GM19324 (cell line): ENCODE data around the gene GSG1L2.

ENCODE experiments used
- ATAC-seq: cut with Tn5 transposase; IDR thresholded peaks from one replicate; pipeline ENCODE4 v1.9.1; 2021; ENCODE audit warnings: mild to moderate bottlenecking, moderate library complexity; ENCODE audit not compliant: unreplicated experiment, low FRiP score

The GSG1L2 gene

DNA sequence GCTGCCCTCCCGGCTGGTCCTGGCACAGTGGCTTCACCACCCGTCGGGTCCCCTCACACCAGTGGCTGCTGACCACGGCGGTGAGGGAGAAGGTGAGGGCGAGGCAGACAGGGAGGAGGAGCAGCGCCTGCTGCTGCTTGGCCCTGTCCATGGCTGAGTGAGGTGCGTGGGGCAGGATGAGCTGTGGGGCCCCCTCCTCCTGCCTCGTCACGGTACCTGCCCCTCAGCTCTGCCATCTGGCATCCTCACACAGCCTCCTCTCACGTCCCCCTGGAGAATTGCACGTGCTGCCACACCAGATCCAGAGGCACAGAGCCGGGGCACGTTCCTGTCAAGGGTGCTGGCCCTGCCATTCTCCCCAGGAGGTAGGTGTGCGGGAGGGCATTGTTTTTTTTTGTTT is at the start of gene GSG1L2:
GSG1L2 (minus strand) TSS at position 159 of the 400 bp plus-strand sequence; CDS start at position 151, 8 bp downstream.
- ATAC-seq: no peak

DNA sequence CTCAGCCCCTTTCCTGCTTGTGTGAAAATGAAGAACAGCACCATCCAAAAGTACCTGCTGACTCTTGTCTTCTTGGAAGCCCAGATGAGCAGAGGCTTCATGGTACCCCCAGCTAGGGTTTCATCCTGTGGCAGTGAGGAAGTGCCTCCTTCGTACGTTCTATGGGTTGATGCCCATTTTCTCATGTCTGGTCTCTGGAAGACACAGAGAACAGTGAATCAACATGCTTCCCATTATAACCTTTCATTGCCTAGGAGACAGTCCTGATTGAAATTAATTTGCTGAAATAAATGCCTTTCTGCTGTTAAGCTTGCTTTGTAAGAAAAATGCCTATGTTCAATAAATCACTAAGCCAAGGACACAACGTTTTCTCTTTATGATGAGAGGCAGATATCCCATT is 46.7 kb upstream of the GSG1L2 start:
- no peak for ATAC-seq

DNA sequence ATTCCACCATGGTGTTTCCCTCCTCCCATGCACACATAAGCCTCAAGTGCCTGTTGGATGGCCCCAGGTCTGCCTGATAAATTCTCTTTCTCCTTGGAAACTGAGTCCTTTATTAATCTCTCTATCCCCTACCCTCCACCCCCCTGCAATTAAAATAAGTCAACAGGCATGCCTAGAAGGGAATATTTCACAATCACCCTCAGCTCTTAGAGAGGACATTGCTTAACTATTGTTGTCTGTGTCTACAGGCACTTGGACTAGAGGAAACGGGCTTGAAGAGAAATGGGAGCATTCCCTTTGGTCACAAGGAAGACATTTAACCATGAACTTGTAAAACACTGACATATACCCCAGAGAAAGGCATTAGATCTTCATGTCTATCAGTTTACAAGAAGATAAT is 43.7 kb upstream of the GSG1L2 start:
- ATAC-seq: no peak

DNA sequence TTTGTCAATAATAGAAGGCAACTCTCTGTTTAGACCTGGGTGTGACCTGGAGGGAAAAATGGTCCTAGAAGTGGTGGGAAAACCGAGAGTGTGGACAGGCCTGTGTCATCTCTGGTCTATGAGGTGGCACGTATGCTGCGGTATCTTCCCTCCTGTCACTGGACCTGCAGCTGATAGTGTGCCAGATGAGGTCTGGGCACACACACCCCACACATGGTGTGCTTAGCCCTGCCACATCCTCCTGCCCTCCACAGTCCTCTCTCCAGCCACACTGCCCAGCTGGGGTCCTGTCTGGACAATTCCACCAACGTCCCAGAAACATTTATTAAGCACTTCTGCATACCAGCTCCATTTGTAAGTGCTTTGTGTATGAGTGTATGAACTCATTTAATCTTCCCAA is 41.1 kb upstream of the GSG1L2 start:
- ATAC-seq: no peak

DNA sequence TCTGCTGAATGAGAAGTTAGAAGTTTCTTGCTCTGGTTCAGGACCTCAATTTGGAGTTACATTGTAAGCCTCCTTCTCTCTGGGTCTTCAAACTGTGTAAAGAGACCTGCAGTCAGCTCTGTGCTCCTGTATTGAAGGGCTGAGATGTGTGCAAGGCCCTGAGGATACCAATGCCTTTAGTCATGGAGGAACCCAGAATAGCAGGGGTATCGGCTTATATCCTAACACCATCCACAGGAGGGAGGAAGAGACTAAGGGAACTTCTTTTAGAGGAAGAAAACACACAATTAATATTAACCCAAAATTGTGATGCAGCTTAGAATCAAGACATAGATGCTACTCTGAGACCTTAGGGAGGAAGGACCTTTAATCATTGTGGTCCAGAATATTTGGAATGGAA is 40.3 kb upstream of the GSG1L2 start:
- ATAC-seq: no peak

DNA sequence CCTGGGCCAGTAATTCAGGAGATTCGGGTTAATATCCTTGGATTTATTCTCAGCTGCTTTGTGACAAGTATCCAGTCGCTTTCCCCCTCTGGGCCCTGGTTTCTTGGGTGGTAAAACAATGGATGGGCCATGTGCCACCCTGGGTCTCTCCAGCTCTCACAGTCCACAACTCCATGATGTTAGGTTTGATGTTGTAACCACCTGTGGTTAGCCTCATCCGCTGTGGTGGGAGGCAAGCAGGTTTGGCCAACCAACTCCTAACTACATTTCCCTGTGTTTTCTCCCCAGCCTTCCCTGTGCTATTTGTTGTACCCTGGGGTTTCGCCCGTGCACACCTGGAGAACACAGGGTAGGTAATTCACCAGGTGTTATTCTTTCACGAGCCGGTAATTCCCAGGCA is 39.0 kb upstream of the GSG1L2 start:
- ATAC-seq: no peak

DNA sequence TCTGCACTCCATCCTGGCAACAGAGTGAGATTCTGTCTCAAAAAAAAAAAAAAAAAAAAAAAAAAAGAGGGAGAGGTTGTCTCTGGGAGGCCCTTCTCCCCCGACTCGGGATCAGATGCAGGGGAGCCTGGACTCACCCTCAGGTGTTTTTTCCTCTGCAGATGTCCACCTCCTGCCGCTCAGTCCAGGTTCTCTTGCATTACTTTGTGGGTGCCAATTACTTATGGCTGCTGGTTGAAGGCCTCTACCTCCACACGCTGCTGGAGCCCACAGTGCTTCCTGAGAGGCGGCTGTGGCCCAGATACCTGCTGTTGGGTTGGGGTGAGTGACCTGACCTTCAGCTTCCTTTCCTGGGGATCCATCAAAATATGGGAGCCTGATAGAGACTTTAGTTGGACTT is 37.9 kb upstream of the GSG1L2 start:
- no peak for ATAC-seq

DNA sequence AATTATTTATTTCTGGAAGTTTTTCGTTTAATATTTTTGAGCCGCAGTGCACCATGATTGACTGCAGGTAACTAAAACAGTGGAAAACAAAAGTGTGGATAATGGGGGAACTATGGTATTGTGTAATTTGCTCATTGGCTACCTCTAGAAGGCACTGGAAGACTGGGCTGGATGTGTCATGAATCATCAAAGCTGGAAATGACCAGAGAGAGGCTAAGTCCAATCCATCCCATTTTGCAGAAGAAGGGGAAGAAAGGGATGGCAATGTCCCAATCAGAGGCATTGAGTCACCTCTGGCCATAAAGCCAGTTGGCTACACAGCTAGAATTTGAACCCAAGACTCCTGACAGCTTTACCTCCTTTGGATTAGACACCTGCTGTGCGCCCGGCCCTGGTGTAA is 33.2 kb upstream of the GSG1L2 start:
- no peak for ATAC-seq

DNA sequence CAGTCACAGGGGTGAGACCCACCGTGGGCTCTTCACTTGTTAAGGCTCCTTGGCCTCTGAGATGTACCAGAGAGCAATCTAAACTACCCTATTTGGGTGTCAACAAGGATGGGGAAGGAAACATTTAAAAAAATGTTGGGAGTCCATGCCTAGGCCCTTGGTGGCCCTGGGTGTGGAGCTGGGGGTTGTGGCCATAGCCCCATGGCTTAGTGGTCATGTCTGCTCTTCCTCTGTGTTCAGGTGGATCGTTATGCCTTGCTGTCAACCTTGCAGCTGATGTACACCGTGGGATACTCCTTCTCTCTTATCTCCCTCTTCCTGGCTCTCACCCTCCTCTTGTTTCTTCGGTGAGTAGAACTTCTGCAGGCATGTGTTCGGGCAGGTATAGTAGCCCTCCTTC is 32.4 kb upstream of the GSG1L2 start:
- no peak for ATAC-seq

DNA sequence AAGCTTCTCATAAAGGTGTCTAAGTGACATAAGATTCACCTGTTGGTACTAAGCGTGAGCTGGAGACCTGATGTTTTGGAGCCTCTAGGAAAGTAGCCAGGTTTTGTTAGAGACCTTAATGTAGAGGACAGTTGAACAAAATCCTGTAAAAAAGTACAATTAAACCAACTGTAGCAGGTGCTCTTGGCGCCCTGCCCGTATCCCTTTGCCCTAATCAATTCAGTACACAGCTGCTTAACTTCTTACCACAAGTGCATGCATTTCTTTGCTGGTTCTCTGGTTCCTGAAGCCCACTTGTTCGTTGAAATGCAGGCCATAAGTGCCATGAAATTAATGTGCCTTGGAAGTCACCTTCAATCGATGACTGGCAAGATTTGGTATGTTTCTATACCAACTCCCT is 28.3 kb upstream of the GSG1L2 start:
- no peak for ATAC-seq

DNA sequence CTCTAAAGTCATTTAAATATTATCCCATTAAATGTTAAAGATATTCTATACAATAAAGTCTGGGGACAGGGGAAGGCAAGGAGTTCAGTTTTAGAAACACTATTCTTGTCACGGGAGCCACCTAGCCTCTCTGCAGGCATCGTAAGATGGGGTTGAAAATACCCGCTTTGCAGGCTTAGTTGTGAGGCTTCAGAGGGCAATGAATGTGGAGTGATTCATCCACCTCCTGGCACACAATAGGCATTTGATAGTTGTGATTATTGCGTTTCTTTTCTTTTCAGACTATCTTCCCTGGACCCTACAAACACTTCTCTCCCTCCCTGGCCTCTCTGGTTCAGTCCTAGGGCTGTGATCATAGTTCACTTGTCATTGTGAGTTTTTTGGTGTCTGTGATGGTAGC is 23.4 kb upstream of the GSG1L2 start:
- ATAC-seq: no peak

DNA sequence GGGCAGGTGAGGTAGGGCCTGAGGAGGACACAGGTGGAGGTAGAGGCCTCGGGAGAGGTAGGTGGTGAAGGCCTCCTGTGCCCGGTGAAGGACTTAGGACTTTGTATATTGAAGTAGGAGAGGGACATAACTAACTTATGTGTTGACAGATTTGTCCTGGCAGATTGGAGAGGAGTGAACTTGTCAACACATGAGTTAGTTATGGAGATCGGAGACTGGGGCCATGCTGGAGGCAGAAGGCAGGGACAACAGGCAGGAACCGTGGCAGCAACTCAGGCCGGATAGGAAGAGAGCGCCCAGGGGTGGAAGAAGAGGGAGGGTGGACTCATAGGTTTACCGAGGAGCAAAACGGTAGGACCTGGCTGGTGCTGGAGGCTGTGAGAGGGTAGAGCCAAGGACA is 22.3 kb upstream of the GSG1L2 start:
- ATAC-seq: no peak

DNA sequence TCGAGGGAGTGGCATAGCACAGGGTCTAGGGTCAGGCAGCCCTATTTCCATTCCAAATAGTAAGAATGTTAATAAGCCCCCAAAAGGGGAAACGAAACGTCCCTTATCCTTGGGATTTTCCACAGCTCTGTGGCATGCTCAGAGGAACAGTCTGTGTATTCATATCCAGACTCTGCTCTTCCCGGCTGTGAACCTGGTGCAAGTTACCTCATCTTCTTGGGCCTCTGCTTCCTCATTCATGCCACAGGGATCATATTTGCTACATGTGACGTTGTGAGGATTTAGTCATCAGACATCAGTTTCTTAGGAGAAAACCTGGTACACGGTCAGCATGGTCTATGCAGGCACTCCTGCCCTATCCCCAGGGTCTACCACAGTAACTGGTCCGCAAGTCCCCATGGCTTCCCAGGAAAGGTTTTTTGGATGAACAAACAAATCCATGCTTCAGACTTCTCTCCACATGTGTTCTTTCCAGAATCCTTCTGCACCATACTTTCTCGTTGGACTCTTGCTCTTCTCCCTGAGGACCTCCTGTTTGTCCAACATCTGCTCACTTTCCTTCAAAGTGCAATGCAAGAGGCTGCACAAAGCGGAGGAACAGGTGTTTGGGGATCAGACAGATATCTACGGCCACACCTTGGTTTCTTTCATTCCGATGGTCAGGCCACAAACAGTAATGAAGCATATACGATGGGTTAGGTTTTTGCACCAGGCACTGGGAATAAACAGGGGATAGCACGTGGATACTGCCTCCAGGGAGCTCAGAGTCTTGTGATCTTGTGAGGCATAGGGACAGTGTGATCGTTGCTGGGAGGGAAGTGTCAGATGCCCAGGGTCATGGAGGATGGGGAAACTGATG is 21.5 kb upstream of the GSG1L2 start:
- no peak for ATAC-seq

DNA sequence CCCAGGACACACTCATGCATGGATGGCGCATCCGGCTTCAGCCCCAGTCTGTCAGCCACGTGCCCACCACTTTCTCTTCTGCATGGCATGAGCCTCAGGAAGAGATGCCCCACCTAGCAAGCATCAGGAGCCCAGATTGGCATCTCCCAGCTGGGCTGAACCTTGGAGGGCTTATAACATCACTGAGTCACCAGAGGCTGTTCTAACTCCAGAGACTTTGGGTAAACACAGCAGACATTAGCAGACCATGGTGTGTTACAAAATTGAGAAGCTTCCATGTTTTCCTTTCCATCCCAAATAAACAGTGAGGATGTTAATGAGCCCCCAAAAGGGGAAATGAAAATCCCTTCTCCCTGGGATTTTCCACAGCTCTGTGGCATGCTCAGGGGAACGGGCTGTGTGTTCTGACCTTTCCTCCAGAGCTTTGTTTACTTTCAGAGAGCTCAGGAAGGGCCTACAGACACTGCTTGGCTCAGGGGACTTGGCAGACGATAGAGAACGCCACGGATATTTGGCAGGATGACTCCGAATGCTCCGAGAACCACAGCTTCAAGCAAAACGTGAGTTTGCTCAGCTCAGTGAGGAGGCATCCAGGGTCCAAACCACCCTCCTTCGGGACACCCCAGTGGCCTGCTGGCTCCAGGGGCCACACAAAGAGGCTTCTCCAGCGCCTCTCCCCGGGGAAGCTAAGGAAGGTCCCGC is 20.3 kb upstream of the GSG1L2 start:
- no peak for ATAC-seq

DNA sequence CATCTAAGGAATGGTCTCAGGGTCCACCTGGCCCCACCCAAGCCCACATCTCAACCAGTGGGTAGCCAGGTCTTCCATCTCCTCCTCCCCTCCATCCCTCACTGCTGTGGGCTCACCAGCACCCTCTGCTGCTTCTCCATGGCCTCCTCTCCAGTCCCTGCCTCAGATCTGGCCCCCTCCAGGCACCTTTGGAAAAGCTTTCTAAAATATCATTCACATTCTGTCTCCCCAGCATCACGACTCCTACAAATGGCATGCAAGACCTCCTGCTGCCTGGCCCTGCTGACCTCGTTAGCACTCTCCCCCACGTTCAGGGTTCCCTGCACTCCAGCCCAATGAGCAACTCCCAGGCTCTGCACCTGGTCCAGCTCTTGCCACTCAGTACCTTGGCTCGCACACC is 17.6 kb upstream of the GSG1L2 start:
- ATAC-seq: no peak

DNA sequence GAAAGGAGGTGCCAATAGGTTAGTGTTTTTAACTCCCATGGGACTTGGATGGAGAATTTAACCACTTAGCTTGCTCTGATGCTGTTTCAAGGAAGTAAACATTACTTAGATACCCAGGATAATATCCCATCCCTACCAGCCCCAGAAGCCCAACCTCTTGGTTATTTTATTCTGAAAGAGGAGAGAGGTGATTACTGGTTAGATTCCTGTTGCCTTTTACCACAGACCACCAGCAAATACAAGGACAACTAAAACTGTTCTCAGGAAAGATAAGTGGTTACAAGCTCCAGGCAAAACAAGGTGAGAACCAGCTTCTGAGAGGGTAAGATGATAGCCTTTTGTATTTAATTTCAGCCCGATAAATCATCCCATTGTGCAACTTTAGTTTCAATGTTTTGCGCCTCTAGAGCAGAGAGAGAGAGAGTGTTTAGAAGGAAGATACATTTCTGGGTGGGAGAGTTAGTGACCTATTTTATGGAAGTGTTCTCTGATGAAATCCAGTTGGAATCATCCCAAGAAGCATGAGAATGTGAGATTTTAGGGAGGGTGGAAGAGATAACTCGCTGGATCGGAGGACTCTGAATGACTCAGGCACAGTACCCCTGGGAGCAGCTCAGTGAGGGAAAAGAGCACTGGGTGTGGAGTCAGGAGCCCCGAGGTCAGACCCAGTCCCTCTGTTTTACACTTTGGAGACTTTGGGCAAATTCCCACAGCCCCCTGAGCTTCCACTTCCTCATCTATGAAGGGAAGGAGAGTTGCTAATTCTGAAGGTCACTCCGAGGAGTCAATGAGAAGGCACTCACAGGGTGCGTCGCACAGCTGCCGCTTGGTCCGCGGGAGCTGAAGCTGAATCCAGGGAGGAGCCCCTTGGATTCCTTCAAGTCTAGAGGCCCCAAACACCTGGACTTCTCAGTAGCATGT is 15.9 kb upstream of the GSG1L2 start:
- no peak for ATAC-seq

DNA sequence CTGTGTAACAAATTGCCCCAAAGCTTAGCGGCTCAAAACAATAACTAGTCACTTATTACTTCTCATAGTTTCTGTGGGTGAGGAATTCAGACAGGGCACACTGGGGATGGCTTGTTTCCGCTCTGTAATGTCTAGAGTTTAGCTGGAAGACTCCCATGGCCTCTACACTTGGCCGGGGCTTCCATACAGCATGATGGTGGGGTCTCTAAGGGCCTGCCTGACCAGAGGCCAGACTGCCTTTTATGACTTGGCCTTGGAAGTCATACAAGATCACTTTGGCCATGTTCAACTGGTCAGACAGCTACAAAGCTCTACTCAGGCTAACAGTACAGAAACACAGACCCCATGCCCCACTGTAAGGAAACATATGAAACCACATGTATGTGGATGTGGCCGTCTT is 12.0 kb upstream of the GSG1L2 start:
- ATAC-seq: no peak

DNA sequence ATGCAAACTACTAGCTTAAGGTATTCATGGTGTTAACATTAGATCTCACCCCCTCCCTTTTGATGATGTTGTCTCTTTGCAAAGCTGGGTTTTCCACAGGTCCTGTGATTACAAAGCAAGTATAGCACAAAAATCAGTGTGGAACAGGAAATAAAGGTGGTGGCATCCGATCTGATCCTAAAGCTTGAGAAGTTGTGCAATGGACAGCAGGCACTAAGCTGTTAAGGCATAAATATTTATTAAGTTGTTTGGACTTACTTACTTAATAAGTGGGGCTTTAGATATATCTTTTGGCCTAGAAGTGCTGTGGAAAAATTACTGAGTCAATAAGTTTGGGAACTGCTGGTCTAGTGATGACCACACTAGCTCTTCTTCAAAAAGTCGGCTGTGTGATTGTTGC is 8.8 kb upstream of the GSG1L2 start:
- no peak for ATAC-seq

DNA sequence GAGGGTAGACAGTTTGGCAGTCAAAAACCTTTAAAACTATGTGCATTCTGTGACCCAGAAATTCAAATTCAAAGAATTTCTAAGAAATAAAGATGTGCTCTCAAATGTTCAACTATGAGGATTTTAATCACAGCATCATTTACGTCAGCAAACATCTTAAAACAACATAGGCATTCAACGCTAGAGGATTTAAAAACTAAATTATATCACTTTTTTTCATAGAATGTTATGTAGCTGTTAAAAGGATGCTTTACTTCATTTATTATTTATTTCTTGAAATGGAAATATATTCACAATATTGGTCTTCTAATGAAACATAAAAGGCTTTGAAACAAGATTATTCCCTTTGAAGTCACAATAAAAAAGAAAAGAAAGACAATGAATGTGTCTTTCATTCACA is 7.5 kb upstream of the GSG1L2 start:
- ATAC-seq: no peak

DNA sequence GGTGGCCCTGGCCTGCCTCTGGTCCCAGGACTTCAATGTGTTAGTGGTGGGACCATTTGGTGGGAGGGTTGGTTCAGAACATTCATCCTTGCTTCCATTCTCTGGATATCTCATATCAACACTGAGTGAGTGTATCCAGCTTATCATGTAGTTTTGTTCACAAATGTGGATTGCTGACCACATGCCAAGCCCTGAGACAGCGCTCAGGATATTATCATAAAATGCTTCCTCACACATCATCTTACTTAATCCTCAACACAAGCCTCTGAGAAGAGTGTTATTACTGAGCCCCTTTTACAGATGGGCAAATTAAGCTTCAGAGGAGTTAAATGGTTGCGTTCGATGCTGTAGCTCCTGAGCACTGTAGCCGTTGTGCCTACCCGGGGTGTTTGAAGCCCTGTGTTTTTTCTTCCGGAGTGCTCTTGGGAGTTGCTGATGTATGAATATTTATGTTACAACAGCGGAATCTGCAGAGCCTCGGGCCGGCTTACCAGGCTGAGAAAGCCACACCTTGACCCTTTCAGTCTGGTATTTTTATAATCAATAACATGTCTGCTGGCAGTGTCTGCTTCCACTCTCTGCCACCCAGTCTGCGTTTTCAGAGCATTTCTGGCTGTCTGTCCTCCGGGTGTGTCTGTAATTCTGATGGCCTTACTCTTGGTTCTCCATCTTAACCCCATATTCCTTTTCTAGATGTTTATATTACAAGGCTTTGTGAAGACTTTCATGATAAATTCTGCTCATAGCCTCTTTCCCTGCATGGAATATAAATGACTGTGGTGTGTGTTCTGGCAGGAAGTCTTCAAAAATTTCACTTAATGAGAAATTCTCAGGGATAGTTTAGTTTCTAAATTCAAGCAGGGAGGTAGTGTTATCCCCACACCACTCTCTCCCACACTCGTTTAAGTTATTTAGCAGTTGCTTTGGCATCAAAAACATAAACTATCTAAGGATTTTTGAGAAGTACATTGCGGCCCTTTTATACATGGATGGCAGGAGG is 6.7 kb upstream of the GSG1L2 start:
- ATAC-seq: no peak
